Stimulated activated naive B cell treated with anti-CD40 and anti-IgM and Interleukin-4, amounts not matched to agents 10 μg/mL and 1 μg/mL and 100 μg/mL, for 72 hours (primary cell): Measurements from ENCODE around the gene LRRC70.
"Not testable (repeated sequence)": the region's sequence is repeated elsewhere in the genome, so short reads cannot be mapped to it uniquely, and the experiment has no call there.

Experiments
- ATAC-seq, 2 donors: fragments of 150-1000 bp; cut with Tn5 transposase; replicated peaks; 2 replicates each; pipeline ENCODE4 v1.10.0; 2021; ENCODE audit warnings: moderate library complexity in 1 of 2
- DNase-seq: peaks from one replicate; pipeline ENCODE4 v3.0.0; 2021
- H3K27ac Mint-ChIP-seq: one replicate; pipeline ENCODE4 v1.8.0; 2022; ENCODE audit warnings: mild to moderate bottlenecking, mixed read lengths
- H3K27me3 Mint-ChIP-seq, 2 donors: one replicate each; pipeline ENCODE4 v1.8.0; 2022; ENCODE audit warnings: mixed read lengths in 2 of 2
- H3K36me3 Mint-ChIP-seq, 2 donors: one replicate each; pipeline ENCODE4 v1.8.0; 2022; ENCODE audit warnings: mixed read lengths in 2 of 2, mild to moderate bottlenecking in 1 of 2
- H3K4me1 Mint-ChIP-seq, 2 donors: one replicate each; pipeline ENCODE4 v1.8.0; 2022; ENCODE audit warnings: mixed read lengths in 2 of 2, mild to moderate bottlenecking in 1 of 2
- H3K4me3 Mint-ChIP-seq, 2 donors: one replicate each; pipeline ENCODE4 v1.8.0; 2022; ENCODE audit warnings: mild to moderate bottlenecking in 2 of 2, mixed read lengths in 2 of 2, moderate library complexity in 1 of 2
- H3K9me3 Mint-ChIP-seq, 2 donors: one replicate each; pipeline ENCODE4 v1.8.0; 2022; ENCODE audit warnings: mixed read lengths in 2 of 2, mild to moderate bottlenecking in 1 of 2

The LRRC70 gene

GRCh38 chr5:62564101-62564500 is 14.5 kb upstream of the LRRC70 start:
- no peak overlapping the region for H3K27ac Mint-ChIP-seq
- no peak for DNase-seq
- H3K36me3 Mint-ChIP-seq: peaks cover 60 to 77% of the 10 kb centered on the region in 2 donors
- H3K9me3 Mint-ChIP-seq: peaks cover 10 to 15% of the 10 kb centered on the region in 2 donors
- peaks cover 0 to under 1% of the 10 kb centered on the region in 2 donors for H3K4me1 Mint-ChIP-seq
- H3K27me3 Mint-ChIP-seq: no peaks in the 10 kb centered on the region
- no peak for ATAC-seq
- no peak overlapping the region for H3K4me3 Mint-ChIP-seq

GRCh38 chr5:62565740-62566139 is 12.9 kb upstream of the LRRC70 start:
- peaks cover 10 to 15% of the 10 kb centered on the region in 2 donors for H3K9me3 Mint-ChIP-seq
- H3K36me3 Mint-ChIP-seq: peaks cover 58 to 75% of the 10 kb centered on the region in 2 donors
- not testable (repeated sequence) for H3K27me3 Mint-ChIP-seq, ATAC-seq, H3K27ac Mint-ChIP-seq, DNase-seq, H3K4me3 Mint-ChIP-seq, H3K4me1 Mint-ChIP-seq

- DNase-seq (no peak), ATAC-seq (no peak)
These were observed 10.5 kb upstream of the LRRC70 start for GRCh38 chr5:62568143-62568542.

GRCh38 chr5:62568800-62569432 is 9.7 kb upstream of the LRRC70 start:
- Mint-ChIP-seq H3K4me1 (peaks cover 3 to 11% of the 10 kb centered on the region in 2 donors), H3K4me3 (no peak overlapping the region), H3K36me3 (peaks cover 52 to 55% of the 10 kb centered on the region in 2 donors), H3K27ac (no peak overlapping the region), H3K9me3 (peaks cover 10 to 15% of the 10 kb centered on the region in 2 donors), H3K27me3 (no peaks in the 10 kb centered on the region)
- no peak for ATAC-seq
- no peak for DNase-seq

More at GRCh38 chr5:62568143-62568542, 10.5 kb upstream of the LRRC70 start:
- Mint-ChIP-seq H3K27ac (no peak overlapping the region), H3K4me3 (no peak overlapping the region), H3K4me1 (peaks cover 3 to 6% of the 10 kb centered on the region in 2 donors), H3K9me3 (peaks cover 10 to 15% of the 10 kb centered on the region in 2 donors), H3K36me3 (peaks cover 52 to 59% of the 10 kb centered on the region in 2 donors), H3K27me3 (no peaks in the 10 kb centered on the region)

GRCh38 chr5:62569470-62569869 is 9.1 kb upstream of the LRRC70 start:
- Mint-ChIP-seq H3K9me3 (peaks cover 10 to 15% of the 10 kb centered on the region in 2 donors), H3K4me3 (no peak overlapping the region), H3K36me3 (peaks cover 51 to 52% of the 10 kb centered on the region in 2 donors), H3K4me1 (peaks cover 7 to 16% of the 10 kb centered on the region in 2 donors), H3K27me3 (no peaks in the 10 kb centered on the region), H3K27ac (no peak overlapping the region)
- DNase-seq (no peak), ATAC-seq (no peak)

- H3K36me3 Mint-ChIP-seq: peaks cover 21 to 31% of the 10 kb centered on the region in 2 donors
- no peak for ATAC-seq
- peak overlapping the region; percentile 68 for H3K27ac Mint-ChIP-seq
- peaks cover 14 to 31% of the 10 kb centered on the region in 2 donors for H3K4me1 Mint-ChIP-seq
- DNase-seq: no peak
- no peaks in the 10 kb centered on the region for H3K9me3 Mint-ChIP-seq
- peak overlapping the region; percentile 46 to 63 for H3K4me3 Mint-ChIP-seq
- H3K27me3 Mint-ChIP-seq: no peaks in the 10 kb centered on the region
These were observed 5.6 kb upstream of the LRRC70 start for GRCh38 chr5:62572918-62573514.

GRCh38 chr5:62574599-62574998 is 4.0 kb upstream of the LRRC70 start:
- ATAC-seq (peak; percentile 79 to 84), DNase-seq (no peak)
- H3K4me3 Mint-ChIP-seq: no peak overlapping the region
- H3K27me3 Mint-ChIP-seq: no peaks in the 10 kb centered on the region
- H3K4me1 Mint-ChIP-seq: peaks cover 13 to 37% of the 10 kb centered on the region in 2 donors
- H3K27ac Mint-ChIP-seq: no peak overlapping the region
- H3K9me3 Mint-ChIP-seq: no peaks in the 10 kb centered on the region
- H3K36me3 Mint-ChIP-seq: peaks cover 10 to 21% of the 10 kb centered on the region in 2 donors

GRCh38 chr5:62575066-62575465 is 3.6 kb upstream of the LRRC70 start:
- Mint-ChIP-seq H3K4me1 (peaks cover 13 to 37% of the 10 kb centered on the region in 2 donors), H3K27me3 (no peaks in the 10 kb centered on the region), H3K36me3 (peaks cover 10 to 21% of the 10 kb centered on the region in 2 donors), H3K27ac (no peak overlapping the region), H3K9me3 (no peaks in the 10 kb centered on the region), H3K4me3 (no peak overlapping the region)
- no peak for ATAC-seq
- no peak for DNase-seq

- Mint-ChIP-seq H3K27ac (no peak overlapping the region), H3K27me3 (no peaks in the 10 kb centered on the region), H3K9me3 (no peaks in the 10 kb centered on the region), H3K4me1 (peaks cover 13 to 37% of the 10 kb centered on the region in 2 donors), H3K4me3 (no peak overlapping the region), H3K36me3 (peaks cover 8 to 19% of the 10 kb centered on the region in 2 donors)
- ATAC-seq (no peak), DNase-seq (no peak)
These were observed 3.1 kb upstream of the LRRC70 start for GRCh38 chr5:62575489-62575888.

- Mint-ChIP-seq H3K36me3 (peaks cover 9 to 27% of the 10 kb centered on the region in 2 donors), H3K27ac (no peak overlapping the region), H3K4me3 (no peak overlapping the region), H3K9me3 (no peaks in the 10 kb centered on the region), H3K27me3 (no peaks in the 10 kb centered on the region), H3K4me1 (peaks cover 13 to 44% of the 10 kb centered on the region in 2 donors)
- DNase-seq (no peak), ATAC-seq (no peak)
These were observed 1.9 kb upstream of the LRRC70 start for GRCh38 chr5:62576570-62577170.

GRCh38 chr5:62577488-62577887 is 1.1 kb upstream of the LRRC70 start:
- Mint-ChIP-seq H3K27ac (no peak overlapping the region), H3K27me3 (no peaks in the 10 kb centered on the region), H3K9me3 (no peaks in the 10 kb centered on the region), H3K4me1 (peaks cover 13 to 47% of the 10 kb centered on the region in 2 donors), H3K4me3 (no peak overlapping the region), H3K36me3 (peaks cover 14 to 30% of the 10 kb centered on the region in 2 donors)
- DNase-seq (no peak), ATAC-seq (no peak)

GRCh38 chr5:62579761-62580160 is 1.1 kb downstream of the LRRC70 start:
- H3K9me3 Mint-ChIP-seq: no peaks in the 10 kb centered on the region
- H3K27me3 Mint-ChIP-seq: no peaks in the 10 kb centered on the region
- no peak overlapping the region for H3K27ac Mint-ChIP-seq
- ATAC-seq (no peak), DNase-seq (no peak)
- peaks cover 14 to 30% of the 10 kb centered on the region in 2 donors for H3K36me3 Mint-ChIP-seq
- peaks cover 8 to 30% of the 10 kb centered on the region in 2 donors for H3K4me1 Mint-ChIP-seq
- H3K4me3 Mint-ChIP-seq: no peak overlapping the region

GRCh38 chr5:62581836-62582597 is 3.4 kb downstream of the LRRC70 start:
- Mint-ChIP-seq H3K4me3 (no peak overlapping the region), H3K27ac (no peak overlapping the region), H3K4me1 (peaks cover 9 to 28% of the 10 kb centered on the region in 2 donors), H3K36me3 (peaks cover 16 to 29% of the 10 kb centered on the region in 2 donors), H3K9me3 (no peaks in the 10 kb centered on the region), H3K27me3 (no peaks in the 10 kb centered on the region)
- DNase-seq (no peak), ATAC-seq (no peak)

- no peak overlapping the region for H3K4me3 Mint-ChIP-seq
- peaks cover 7 to 22% of the 10 kb centered on the region in 2 donors for H3K4me1 Mint-ChIP-seq
- peaks cover 0 to 4% of the 10 kb centered on the region in 2 donors for H3K9me3 Mint-ChIP-seq
These were observed 5.8 kb downstream of the LRRC70 start for GRCh38 chr5:62584391-62584790.

More at GRCh38 chr5:62584391-62584790, 5.8 kb downstream of the LRRC70 start:
- H3K27me3 Mint-ChIP-seq: no peaks in the 10 kb centered on the region
- H3K36me3 Mint-ChIP-seq: peaks cover 30 to 42% of the 10 kb centered on the region in 2 donors
- H3K27ac Mint-ChIP-seq: no peak overlapping the region
- DNase-seq (no peak), ATAC-seq (no peak)
